Measurements from ENCODE around the gene NOP56. TPM values are rescaled to one million over a fixed set of nuclear protein-coding genes. Genes with fewer than 3 reads are reported as not detected.

NOP56 gene
- total and polyA plus RNA-seq, 9 of the 15 experiments (the other 6 are each of a cell fraction or from before 2014, with no cell fraction given): 295 to 697 (median 439) TPM

GRCh38 chr20:2703716-2704475 is 51.5 kb downstream of the NOP56 start:
- WGBS (ENCODE audit: insufficient coverage, low coverage, missing lambda C conversion rate): 1% methylated on average over 7 of the region's 8 CpGs
- H3K9me3 ChIP-seq (replicated peaks; ENCODE audit: control insufficient read depth, insufficient read depth, low read depth, low read length): no peaks in the 10 kb centered on the region
- no TSS peak for BruUV-seq (replicated peaks)
- no peaks in the 10 kb centered on the region for H3K79me2 ChIP-seq (ENCODE audit: control insufficient read depth, insufficient read depth, low read length)
- intact Hi-C loops (cut with micrococcal nuclease) (no loop called here), in situ Hi-C loops (cut with MboI) (no loop called here)
- H3K9ac ChIP-seq (ENCODE audit: insufficient read depth in 1 of 2, low read depth in 2 of 2, low read length in 2 of 2): no peak overlapping the region
- CTCF ChIA-PET (ENCODE audit: low intra/inter-chr PET ratio): no interaction called here
- H3K4me3 ChIP-seq: no peak overlapping the region
- H3K36me3 ChIP-seq (ENCODE audit: control insufficient read depth, insufficient read depth, low read length): no peaks in the 10 kb centered on the region
- H3K27me3 ChIP-seq (ENCODE audit: control insufficient read depth in 2 of 2, insufficient read depth in 2 of 2, low read length in 2 of 2): peaks cover 0 to 61% of the 10 kb centered on the region in 2 experiments; a peak in 2 of 5 replicates
- no peak overlapping the region for H2AFZ ChIP-seq (ENCODE audit: low read depth, low read length)
- TF ChIP-seq MXI1 (IDR thresholded peaks at IDR 0.05; ENCODE audit: low read depth, low read length): no peak
- TF ChIP-seq NR2C2 (CRISPR knock-in tag; IDR thresholded peaks at IDR 0.05): no peak
- TF ChIP-seq NR2C2 (tag; IDR thresholded peaks at IDR 0.05): no peak
- TF ChIP-seq, protein P1, sequence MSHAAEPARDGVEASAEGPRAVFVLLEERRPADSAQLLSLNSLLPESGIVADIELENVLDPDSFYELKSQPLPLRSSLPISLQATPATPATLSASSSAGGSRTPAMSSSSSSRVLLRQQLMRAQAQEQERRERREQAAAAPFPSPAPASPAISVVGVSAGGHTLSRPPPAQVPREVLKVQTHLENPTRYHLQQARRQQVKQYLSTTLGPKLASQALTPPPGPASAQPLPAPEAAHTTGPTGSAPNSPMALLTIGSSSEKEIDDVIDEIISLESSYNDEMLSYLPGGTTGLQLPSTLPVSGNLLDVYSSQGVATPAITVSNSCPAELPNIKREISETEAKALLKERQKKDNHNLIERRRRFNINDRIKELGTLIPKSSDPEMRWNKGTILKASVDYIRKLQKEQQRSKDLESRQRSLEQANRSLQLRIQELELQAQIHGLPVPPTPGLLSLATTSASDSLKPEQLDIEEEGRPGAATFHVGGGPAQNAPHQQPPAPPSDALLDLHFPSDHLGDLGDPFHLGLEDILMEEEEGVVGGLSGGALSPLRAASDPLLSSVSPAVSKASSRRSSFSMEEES (CRISPR knock-in tag; IDR thresholded peaks at IDR 0.05): no peak
- no peak for TF ChIP-seq SMARCB1 (IDR thresholded peaks at IDR 0.05; ENCODE audit: insufficient read length, low read depth)
- TF ChIP-seq TAF9B (IDR thresholded peaks at IDR 0.05; ENCODE audit: partially characterized antibody): no peak
- TF ChIP-seq HIVEP1 (CRISPR knock-in tag; IDR thresholded peaks at IDR 0.05): no peak
- TF ChIP-seq IRF9 (tag; IDR thresholded peaks at IDR 0.05): no peak
- TF ChIP-seq ZNF354B (CRISPR knock-in tag; IDR thresholded peaks at IDR 0.05): no peak
- FAIRE-seq (no peak), ATAC-seq (no peak), DNase-seq (ENCODE audit: extremely low read depth in 1 of 4, low spot score in 3 of 4) (no peak)
- no peaks in the 10 kb centered on the region for H3K9me1 ChIP-seq (ENCODE audit: control insufficient read depth, insufficient read depth, low read length)
- no peak overlapping the region for H3K27ac ChIP-seq (ENCODE audit: extremely low read depth, low read depth, low read length)
- H4K20me1 ChIP-seq (replicated peaks; ENCODE audit: control insufficient read depth, insufficient read depth, low read length): no peaks in the 10 kb centered on the region; the same call in 1 of the 2 replicates
- H3K4me1 ChIP-seq (replicated peaks in 1 of 2; ENCODE audit: control insufficient read depth in 2 of 2, insufficient read depth in 2 of 2, low read length in 2 of 2): no peaks in the 10 kb centered on the region
- POLR2A ChIA-PET: no interaction called here
- H3K4me2 ChIP-seq (ENCODE audit: insufficient read depth, low read length): no peak overlapping the region

Measured in K562 (cell line).